Left hindlimb (tissue), 1 donor: ENCODE results near the gene DHRS12.
A peak's percentile ranks its signal among the peaks of the same experiment; 100 is the strongest.

Experiments used
- DNase-seq: peaks from one replicate; pipeline ENCODE4 v3.0.0-alpha.2; 2018

Gene DHRS12

GRCh38 chr13:51778392-51778791, 25.6 kb downstream of the DHRS12 start:
- no peak for DNase-seq

DNA sequence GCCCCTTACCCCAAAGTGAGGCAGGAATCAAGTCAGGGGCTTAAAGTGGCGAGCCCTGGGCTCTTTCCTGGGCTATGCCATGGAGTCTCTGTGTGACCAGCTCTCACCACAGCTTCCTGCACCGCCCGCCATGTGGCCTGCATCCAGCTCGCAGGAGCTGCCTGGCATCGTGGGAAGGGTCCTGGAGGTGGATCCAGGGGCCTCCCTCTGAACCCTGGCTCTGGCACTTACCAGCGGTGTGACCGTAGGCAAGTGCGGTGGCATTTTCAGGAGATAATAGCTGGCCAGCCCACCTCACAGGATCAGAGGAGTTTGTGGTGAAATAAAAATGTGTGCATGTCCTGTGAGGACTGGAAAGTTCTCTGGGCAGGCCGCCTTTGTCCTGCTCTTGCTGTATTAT, 26.0 kb downstream of the DHRS12 start:
- DNase-seq, result no peak

DNA sequence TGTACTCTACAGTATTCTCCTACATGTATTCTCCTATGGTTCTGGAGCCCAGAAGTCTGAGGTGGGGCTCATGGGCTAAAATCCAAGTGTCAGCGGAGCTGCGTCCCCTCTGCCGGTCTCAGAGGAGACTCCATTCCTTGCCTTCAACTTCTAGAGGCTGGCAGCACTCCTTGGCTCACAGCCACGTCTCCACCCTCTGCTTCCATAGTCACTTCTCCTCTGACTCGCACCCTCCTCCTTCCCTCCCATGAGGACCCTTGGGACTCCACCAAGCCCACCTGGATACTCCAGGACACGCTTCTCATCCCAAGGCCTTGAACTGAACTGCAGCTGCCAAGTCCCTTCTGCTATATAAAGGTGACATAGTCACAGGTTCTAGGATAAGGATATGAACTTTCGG, 27.8 kb downstream of the DHRS12 start:
- no peak for DNase-seq

DNA sequence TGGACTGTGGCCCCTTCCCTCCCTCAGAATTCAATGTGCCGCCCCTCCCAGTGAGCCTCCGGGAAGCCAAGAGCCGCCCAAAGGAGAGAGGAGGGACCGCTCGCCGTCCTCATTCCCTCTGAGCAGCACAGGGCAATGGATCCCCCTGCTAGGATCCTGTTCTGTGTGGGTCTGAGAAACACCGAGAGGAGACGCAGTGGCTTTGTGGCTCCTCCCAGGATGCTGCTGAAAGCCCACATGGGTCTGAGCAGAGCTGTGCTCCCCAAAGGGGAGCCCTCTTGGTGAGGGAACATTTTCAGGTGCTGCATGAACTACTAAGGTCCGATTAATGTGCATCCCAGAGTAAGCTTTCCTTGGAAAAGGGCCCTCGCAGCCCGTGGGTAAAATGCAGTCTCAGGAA, 30.4 kb downstream of the DHRS12 start:
- DNase-seq, result no peak

- DNase-seq, result no peak
Measured at GRCh38 chr13:51772781-51773180, 31.2 kb downstream of the DHRS12 start.

GRCh38 chr13:51772105-51772455, 31.9 kb downstream of the DHRS12 start:
- DNase-seq, result no peak

- DNase-seq, result no peak
Measured at GRCh38 chr13:51771418-51772104, 32.4 kb downstream of the DHRS12 start.

- DNase-seq, result no peak
Measured at GRCh38 chr13:51770681-51771417, 33.1 kb downstream of the DHRS12 start.

DNA sequence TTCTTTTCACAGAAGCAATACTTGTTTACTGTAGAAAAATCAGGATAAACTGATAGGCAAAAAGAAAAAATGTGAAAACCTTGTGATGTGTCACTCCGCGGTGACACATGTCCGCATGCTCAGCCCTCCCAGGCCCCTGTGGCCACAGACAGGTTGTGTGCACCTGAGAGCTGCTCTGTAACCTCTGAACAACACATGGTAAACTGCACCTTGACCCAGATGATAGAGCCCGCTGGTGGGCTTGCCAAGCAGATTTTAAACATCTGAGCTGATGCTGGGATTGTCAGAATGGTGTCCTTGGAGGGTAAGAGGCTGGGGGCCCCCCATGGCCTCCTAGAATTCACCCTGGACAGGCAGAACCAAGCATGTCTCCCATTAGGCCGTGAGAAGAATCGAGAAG, 33.8 kb downstream of the DHRS12 start:
- no peak for DNase-seq

- DNase-seq, result no peak
Measured at GRCh38 chr13:51769455-51770127, 34.4 kb downstream of the DHRS12 start.

- DNase-seq, result no peak
Measured at GRCh38 chr13:51768976-51769375, 35.0 kb downstream of the DHRS12 start.

DNA sequence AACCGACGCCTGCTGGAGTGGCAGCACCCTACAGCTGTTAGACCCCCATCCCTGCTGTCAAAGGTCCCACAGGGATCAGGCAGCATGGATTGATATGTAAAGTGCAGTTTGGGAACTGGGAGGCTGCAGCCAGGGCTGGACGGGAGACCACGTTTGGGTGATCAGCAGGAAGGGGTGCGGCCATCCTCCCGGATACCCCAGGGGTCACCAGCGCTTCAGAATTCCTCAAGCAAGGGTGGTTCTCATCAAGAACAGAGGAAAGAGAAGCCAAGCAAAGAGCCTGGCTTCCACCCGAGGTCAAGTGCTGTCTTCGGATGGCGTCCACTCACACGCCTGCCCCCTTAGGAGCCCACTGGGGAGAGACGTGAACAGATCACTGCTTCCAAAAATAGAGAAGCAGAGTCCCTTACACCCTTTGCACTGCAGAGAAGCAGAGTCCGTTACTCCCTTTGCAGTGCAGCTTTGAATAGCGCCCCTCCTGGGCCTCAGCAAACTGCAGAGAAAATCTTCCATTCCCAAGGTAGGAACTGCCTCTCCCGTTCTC, 35.5 kb downstream of the DHRS12 start:
- DNase-seq, result no peak

GRCh38 chr13:51767100-51767499, 36.9 kb downstream of the DHRS12 start:
- DNase-seq, result no peak

DNA sequence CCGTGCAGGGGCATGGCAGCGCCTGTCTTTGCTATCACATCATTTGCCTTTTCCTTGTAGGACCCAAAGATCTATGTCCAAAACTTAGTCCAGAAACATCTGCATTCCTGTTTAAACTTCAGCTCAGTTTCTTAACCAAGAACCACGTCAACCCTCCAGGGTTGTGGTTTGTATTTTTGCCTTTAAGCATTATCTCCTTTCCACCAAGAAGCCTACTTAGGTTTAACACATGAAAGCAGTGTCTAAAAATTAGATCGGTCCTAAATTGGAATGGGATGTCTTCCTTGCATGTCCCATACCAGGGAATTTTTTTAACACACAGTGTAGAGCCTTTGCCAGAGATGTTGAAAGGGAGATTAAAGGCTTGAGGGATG, 38.8 kb downstream of the DHRS12 start:
- DNase-seq, result no peak

- DNase-seq, result no peak
Measured at GRCh38 chr13:51764184-51765141, 39.5 kb downstream of the DHRS12 start.

- no peak for DNase-seq
Measured at GRCh38 chr13:51763486-51763885, 40.5 kb downstream of the DHRS12 start.

- DNase-seq, result no peak
Measured at GRCh38 chr13:51761643-51762350, 42.2 kb downstream of the DHRS12 start.

- DNase-seq, result peak; percentile 75
Measured at GRCh38 chr13:51760592-51760991, 43.4 kb downstream of the DHRS12 start.

- DNase-seq, result no peak
Measured at GRCh38 chr13:51759240-51759639, 44.7 kb downstream of the DHRS12 start.

GRCh38 chr13:51758691-51759090, 45.3 kb downstream of the DHRS12 start:
- no peak for DNase-seq

- DNase-seq, result no peak
Measured at GRCh38 chr13:51756651-51757050, 47.3 kb downstream of the DHRS12 start.
